NCI-H82 (cell line): ENCODE measurements around the gene USP25.

Source experiments
- DNase-seq: peaks from one replicate; lab custom pipeline; 2025; lab: John Stamatoyannopoulos, UW

The USP25 gene, protein sequence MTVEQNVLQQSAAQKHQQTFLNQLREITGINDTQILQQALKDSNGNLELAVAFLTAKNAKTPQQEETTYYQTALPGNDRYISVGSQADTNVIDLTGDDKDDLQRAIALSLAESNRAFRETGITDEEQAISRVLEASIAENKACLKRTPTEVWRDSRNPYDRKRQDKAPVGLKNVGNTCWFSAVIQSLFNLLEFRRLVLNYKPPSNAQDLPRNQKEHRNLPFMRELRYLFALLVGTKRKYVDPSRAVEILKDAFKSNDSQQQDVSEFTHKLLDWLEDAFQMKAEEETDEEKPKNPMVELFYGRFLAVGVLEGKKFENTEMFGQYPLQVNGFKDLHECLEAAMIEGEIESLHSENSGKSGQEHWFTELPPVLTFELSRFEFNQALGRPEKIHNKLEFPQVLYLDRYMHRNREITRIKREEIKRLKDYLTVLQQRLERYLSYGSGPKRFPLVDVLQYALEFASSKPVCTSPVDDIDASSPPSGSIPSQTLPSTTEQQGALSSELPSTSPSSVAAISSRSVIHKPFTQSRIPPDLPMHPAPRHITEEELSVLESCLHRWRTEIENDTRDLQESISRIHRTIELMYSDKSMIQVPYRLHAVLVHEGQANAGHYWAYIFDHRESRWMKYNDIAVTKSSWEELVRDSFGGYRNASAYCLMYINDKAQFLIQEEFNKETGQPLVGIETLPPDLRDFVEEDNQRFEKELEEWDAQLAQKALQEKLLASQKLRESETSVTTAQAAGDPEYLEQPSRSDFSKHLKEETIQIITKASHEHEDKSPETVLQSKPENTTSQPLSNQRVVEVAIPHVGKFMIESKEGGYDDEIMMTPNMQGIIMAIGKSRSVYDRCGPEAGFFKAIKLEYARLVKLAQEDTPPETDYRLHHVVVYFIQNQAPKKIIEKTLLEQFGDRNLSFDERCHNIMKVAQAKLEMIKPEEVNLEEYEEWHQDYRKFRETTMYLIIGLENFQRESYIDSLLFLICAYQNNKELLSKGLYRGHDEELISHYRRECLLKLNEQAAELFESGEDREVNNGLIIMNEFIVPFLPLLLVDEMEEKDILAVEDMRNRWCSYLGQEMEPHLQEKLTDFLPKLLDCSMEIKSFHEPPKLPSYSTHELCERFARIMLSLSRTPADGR

DNA sequence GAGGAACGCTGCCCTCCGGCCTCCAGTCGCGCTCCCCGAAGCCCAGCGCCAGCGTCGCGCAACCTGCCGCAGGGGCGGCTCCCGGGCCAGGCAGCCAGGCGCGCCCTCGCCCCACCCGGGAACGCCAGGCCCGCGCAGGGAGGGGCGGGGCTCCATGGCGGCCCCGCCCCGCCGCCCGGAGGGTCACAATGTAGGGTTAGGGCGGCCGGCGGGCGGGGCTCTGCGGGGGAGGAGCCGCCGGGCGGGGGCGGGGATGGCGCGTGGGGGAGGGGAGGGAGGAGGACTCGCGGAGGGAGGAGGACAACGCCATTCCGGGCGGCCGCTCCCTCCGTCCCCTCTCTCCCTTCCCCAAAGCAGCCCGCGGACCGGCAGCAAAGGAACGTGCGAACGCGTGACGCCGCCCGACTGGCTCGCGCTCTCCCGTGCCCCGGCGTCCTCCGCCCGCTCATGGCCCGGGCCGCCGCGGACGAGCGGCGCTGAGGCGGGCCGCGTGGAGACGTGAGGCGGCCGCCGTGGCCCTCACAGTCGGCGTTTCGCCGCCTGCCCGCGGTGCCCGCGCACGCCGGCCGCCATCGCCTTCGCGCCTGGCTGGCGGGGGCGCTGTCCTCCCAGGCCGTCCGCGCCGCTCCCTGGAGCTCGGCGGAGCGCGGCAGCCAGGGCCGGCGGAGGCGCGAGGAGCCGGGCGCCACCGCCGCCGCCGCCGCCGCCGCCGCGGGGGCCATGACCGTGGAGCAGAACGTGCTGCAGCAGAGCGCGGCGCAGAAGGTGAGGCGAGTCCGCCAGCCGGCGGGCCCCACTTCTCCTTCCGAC, at the start of gene USP25:
USP25 (plus strand) TSS at position 309 of the 810 bp plus-strand sequence; CDS start at position 721, 412 bp downstream.
- peak; percentile 91 for DNase-seq

DNA sequence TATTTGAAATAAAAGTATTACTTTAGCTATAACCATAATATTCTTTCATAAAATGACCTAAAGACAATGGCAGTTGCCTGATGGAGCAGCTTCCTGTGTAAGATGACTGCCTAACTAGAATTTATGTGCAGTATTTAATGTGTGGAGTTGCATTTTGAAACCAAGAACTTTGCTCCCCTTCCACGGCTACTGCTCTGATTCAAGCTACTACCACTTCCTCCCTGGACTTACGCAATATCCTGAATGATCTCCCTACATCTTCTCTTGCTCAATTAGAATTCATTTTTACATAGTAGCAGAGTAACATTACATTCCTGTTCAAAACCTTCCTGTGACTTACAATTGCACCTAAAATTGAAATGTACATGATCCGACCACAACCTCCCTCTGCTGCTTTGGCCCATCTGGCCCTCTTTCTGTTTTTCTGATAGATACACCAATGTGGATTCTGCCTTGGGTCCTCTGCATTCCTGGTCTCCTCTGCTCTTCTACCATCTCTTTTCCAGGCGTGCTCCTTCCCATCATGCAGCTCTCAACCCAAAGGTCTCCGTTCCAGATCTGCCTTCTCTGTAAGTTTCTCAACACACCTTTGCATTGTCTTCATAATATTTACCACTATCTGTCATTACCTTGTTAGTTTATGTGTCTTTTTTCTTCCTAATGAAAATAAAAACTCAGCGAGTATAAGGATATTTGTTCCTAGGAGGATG, 47.4 kb upstream of the USP25 start:
- DNase-seq, result no peak

DNA sequence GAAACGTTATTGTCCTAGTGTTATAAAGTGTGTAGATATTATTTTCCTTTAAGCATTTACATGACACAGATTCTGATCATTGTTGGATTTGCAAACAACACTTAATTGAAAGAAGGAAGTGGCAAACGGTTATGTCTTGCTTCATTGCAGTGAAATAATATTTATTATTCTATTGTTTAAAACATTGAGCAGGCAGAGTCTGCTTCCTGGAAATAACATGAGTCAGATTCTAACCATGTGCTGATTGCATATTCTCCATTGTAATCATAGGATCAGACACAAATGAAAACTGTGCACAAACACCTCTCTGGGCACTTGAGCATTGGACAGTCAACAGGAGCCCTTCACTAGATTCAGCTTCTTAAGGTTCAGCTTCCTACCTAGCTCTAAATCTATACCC, 46.8 kb upstream of the USP25 start:
- DNase-seq, result no peak

DNA sequence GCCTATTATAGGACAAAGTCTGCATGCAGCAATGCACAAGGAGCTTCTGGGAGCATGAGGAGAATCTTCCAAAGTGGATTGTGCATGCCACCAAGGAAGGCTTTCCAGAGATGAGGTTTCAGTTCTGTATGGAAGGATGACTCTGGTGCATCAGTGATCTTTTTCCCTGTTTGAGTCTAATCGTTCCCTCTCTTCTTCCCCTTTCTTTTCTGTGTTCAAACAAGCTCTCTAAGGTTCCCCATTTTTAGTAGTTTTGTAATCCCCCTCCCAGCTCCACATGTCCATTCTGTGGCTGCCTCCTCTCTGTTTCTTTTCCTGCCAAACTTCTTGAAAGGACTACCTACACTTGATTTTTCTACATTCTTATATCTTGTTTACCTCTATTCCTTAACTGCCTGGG, 43.3 kb upstream of the USP25 start:
- no peak for DNase-seq

DNA sequence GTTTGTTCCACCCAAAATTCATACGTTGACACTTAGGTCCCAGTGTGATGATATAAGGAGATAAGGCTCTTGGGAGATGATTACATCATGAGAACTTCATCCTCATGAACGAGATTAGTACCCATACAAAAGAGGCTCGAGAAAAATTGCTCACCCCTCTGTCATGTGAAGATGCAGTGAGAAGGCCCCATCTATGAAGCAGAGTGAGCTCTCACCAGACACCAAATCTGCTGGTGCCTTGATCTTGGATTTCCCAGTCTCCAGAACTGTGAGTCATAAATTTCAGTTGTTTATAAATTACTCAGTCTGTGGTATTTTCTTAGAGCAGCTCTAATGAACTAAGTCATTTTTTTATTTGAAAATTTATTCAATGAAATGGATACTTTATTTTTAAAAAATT, 42.6 kb upstream of the USP25 start:
- no peak for DNase-seq

DNA sequence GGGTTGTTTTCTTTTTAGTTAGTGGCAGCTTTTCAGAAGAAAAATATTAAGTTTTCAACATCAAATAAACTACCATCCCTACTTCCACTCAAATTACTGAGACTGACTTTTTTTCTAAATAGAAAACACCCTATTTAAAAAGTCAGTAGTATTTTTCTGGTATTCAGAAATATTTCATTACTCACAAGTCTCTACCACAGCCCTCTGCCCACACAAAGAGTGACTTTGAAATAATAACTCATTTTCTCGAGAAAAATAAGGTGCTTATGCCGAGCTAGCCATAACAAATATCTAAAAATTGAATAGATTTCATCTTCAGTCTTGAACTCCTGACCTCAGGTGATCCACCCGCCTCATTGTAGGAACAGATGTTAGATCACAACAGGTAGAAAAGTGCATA, 41.8 kb upstream of the USP25 start:
- DNase-seq, result no peak

DNA sequence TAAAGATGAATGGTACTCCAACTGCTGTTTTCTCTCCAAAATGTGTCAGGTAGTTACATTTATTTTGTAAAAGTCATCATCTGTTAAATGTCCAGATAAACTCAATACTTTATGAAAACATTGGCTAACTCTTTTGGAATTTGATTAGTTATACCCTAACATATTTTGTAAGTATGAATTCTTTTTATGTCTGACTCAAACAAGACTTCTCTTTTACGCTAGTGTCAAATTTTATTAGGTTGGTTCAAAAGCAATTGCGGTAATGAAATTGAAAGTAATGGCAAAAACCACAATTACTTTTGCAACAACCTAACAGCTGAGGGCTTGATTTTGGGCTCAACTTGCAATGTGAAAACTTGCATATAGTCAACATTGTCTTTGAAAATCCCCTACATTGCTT, 41.0 kb upstream of the USP25 start:
- DNase-seq, result no peak

DNA sequence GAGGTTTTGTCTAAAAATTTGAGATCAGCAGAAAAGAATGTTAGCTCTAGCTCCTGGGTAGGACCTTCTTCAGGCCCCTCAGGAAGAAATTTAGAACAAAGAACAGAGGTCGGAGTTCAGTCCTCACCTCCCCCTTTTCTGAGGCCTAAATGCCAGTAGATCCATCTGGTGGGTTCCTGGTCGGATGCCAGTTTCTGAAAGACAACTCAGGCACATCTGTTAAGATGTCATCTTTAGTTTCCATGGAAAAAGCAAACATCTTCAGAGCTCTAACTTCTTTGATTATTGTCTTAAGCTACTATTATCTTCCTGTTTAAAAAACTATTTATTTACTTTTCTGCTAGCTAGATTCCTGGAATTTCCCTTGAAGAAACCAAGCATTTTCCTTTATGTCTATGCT, 37.1 kb upstream of the USP25 start:
- no peak for DNase-seq

DNA sequence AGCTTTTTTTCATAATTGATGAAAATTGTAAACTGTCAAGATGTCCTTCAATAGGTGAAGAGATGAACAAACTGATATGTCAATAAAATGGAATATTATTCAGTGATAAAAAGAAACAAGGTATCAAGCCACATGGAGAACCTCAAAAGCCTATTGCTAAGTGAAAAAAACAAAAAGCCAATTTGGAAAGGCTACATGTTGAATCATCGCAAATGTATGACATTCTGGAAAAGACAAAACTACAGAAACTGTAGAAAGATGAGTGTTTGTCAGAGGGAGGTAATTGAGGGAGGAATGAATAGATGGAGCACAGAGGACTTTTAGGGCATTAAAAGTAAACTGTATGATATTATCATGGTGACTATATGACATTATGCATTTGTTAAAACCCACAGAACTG, 34.5 kb upstream of the USP25 start:
- DNase-seq, result no peak

DNA sequence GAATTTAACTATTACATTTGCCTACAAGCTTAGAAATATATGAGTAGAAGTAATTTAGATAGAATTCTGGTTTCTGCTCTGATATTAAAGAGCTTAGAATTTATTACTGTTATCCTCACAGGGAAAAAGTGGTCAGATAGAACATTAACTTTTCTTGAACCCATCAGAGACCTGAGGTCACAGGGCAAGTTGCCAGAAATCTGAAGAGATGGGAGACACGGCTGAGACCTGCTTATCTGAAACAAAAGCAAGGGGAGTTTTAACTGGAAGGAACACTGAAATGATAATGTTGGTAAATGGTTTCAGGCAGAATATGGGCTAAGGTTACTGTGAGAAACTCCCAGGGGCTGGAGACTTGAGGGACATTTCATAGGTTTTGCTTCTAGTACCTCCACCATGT, 28.0 kb upstream of the USP25 start:
- DNase-seq, result no peak

DNA sequence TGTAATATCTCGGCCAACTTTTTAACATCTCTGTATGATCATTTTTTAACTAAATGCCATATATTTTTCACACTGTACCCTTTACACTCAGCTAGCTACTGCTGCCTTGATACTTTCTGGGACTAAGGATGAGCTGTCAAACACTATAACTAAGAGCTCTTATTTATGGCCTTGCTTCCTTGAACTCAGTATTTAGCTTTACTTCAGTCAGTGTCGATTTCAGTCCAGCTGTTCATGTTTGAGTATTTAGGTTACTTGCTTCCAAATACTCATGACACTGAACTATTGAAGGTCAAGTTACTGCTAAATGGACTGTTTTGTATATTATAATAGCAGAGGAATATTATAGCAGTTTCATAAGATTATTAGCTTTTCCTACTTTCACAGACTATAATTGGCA, 25.9 kb upstream of the USP25 start:
- DNase-seq, result no peak

DNA sequence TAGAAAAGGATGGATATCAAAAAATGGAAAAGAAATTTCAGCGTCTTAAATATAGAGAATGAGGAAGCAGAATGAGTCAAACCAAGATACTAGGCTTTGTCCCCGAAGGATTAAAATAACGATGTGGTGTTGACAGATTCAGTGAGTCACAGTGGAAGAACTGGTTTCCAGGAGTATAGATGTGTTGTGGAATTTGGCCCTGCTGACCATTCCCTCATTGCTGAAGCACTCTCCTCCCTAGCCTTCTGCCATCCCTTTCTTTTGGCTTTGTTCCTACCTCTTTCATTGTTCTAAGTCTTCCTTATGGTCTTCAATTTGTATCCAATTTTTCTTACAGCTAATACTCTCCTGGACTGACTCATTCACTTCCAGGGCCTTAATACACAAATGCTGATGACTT, 23.1 kb upstream of the USP25 start:
- no peak for DNase-seq

DNA sequence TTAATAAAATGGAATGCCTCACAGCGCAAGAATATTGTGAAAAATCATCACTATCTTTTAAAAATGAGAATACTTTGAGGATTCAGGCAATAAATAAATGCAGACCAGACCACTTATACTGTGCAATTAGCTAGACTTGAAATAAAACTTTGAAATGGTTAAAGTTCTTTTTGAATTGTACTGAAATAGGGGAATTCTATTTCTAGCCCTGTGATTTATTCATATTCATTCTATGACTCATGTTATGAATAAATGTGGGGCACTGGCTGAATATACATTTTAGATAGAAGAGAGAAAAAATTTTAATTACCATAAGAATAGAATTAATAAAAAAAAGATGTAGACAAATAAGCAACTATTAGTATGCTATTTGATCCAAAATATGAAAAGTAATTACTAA, 16.4 kb upstream of the USP25 start:
- DNase-seq, result no peak

DNA sequence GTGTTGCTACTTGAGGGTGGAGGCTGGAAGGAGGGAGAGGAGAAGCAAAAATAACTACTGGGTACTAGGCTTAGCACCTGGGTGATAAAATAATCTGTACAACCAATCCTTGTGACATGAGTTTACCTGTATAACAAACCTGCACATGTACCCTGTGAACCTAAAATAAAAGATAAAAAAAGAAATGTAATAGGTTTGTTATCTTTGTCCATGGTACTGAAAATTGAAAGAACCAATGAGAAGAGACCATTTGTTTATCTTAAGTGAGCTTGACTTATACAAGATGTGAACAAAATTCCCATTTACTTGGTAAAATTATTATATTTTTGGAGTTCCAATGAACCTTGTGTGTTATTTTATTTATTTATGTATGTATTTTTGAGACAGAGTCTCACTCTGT, 11.1 kb upstream of the USP25 start:
- DNase-seq, result no peak

DNA sequence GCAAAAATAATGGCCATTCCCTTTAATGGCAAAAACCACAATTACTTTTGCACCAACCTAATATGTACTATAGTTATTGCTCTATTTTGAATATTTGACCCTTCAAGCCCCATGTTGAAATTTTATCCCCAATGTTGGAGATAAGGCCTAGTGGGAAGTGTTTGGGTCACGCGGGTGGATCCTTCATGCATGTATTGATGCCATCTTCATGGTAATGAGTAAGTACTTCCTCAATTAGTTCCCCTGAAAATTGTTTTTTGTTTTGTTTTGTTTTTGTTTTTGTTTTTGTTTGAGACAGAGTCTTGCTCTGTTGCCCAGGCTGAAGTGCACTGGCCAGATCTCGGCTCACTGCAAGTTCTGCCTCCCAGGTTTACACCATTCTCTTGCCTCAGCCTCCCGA, 9.8 kb upstream of the USP25 start:
- DNase-seq, result no peak

DNA sequence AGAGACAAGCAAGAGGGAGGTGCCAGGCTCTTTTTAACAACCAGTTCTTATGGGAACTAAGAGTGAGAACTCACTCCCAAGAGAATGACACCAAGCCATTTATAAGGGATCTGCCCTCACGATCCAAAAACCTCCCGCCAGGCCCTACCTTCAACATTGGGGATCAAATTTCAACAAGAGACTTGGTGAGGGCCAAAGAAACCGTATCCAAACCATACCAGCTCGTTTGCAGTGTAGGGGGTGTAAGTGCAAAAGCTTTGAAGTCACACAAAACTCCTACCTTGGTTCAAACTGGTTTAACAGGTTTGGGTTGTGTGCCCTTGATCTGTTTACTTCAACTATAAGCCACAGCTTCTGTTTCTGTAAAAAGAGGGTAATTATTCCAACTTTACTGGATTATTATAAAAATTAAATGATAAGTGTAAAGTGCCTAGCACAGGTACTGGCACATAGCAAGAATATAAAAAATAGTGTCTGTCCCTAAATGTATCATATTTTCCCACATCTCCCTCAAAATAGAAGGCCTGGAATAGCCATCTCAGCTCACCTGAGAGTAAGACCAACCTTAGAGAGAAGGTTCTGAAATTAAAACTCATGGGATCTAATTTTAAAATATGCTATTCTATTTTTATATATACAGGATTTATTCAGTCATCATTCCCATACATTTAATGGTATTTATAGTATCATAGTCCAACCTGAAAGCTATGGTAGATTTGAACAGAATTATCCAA, 7.0 kb upstream of the USP25 start:
- no peak for DNase-seq

DNA sequence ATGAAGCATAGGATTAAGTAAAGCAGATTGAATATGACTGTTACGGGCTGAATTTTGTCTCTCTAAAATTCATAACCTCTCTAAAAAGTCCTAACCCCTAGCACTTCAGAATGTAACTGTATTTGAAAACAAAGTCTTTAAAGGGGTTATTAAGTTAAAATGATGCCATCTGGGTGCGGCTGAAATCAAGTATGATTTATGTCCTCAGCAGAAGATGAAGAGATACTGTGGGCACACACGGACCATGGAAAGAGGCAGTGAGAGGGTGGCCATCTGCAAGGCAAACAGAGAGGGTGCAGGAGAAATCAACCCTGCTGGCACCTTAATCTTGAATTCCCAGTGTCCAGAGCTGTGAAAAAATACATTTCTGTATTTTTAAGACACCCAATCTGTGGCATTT, 3.8 kb upstream of the USP25 start:
- no peak for DNase-seq

DNA sequence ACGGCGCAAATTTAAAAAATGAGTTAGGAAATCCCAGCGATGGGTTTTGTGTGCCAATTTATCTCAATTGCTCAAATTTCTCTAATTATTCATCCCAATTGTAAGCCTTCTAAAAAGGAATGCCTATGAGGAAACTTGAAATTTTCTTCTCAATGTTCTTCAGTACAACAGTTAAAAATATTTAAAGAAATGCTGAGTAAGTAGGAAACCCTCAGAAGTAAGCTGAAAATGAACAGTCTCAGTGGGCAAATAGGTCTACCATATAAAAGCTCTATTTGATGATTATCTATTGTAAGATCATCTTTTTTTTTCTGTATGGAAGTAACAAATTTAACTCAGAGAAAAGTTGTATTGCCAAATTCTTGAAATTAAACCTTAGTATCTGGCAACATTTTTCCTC, 1.7 kb upstream of the USP25 start:
- DNase-seq, result no peak

DNA sequence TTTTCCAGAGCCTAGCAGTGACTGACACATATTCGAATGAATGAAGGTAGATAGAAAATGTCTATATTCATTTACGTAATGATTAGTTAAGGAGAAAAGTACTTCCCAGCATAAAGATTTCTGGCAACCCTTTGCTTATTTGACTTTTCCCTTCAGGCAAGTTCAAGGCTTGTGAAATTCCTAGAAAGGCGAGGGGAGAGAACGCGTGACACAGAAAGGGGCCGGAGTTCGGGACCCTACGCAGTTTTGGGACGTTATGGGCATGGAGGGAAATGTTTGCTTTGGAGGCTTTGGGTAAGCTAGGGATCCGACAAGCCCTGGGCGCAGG, 472 bp upstream of the USP25 start:
- DNase-seq, result no peak

DNA sequence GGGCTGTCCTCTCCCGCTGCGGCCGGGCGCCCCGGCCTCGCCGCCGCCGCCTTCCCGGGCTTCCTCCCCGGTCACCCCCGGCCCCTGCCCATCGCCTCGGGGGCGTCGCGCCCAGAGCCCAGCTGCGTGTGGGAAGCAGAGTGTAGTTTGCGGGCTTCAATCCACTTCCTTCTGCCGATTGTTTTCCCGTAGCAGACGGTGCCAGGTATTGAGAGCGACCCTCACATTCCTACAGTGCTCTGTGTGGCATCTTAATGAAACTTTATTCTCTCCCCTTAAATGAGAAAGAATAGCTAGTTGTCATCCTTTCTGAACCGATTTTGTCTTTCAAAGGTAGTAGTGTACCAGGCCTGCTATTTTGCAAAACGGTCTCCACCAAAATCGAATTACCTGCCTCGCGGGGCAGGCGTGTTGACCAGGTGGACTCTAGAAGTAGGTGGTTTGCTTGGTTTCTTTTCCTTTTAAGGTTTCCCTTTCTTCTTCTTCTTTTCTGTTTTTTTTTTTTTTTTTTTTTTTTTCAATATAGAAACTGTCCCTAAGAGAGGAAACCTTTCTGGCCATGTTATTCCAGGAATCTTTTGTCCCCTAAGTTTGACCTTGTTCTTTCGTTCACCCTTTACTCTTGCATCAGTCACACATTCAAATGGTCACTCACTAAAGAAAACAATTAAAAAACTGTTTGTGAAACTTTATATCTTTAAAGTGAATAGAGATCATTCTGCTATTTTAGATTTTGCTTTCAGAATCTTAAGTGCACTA, 881 bp downstream of the USP25 start:
- peak; percentile 75 for DNase-seq
